ENCODE data around the gene CD69.
"Not testable (repeated sequence)": the region's sequence is repeated elsewhere in the genome, so short reads cannot be mapped to it uniquely, and the experiment has no call there.

CD69 gene

DNA sequence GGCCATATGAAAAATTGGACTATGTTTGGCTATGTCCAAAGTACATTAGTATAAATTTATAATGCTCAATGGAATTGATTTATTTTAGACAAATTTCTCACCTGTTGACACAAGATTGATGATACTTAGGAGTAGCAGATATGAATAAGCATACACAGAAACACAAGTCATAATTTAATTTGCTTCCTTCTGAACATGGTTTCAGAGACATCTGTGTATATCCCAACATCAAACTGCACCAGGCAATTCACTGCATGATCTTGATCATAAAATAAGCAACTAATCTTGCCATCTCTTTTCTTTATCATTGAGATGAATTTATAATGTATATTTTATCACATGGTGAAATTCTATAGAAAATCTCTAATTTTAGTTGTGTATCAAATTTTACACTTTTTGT, 31.6 kb downstream of the CD69 start:
- no peaks in the 10 kb centered on the region for H3K9me3 ChIP-seq (ENCODE audit: insufficient read depth, low read depth, low read length)
- no peak overlapping the region for H3K9ac ChIP-seq (ENCODE audit: low read depth, low read length)
- H3K4me1 ChIP-seq (ENCODE audit: insufficient read depth, low read length) = no peaks in the 10 kb centered on the region
- H3K27me3 ChIP-seq (ENCODE audit: insufficient read depth, low read length) = no peaks in the 10 kb centered on the region
- no peak overlapping the region for H3K27ac ChIP-seq (ENCODE audit: low read length)
- H3K4me3 ChIP-seq (ENCODE audit: low read length) = no peak overlapping the region
- H3K36me3 ChIP-seq (ENCODE audit: insufficient read depth, low read depth, low read length) = no peaks in the 10 kb centered on the region

DNA sequence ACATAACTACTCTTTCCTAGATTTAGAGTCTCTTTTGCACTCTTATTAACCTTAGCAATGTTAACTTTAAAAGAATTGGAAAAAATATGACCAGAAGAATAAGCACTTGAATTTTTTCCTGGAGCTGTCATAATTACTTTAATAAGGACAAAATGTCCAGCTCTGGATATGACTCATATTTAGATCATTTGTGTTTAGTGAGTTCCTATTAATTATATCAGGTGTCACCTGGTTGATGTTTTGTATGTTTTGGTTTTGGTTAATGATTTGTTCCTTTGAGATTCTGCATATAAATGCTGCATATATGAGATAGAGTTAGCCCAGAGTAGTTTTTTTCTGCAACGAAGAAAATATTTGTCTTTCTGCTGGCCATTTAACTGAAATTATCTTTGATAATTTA, 32.9 kb downstream of the CD69 start:
- Histone ChIP-seq H3K4me1 (ENCODE audit: insufficient read depth, low read length) (no peaks in the 10 kb centered on the region), H3K9ac (ENCODE audit: low read depth, low read length) (no peak overlapping the region), H3K27me3 (ENCODE audit: insufficient read depth, low read length) (no peaks in the 10 kb centered on the region), H3K4me3 (ENCODE audit: low read length) (no peak overlapping the region), H3K27ac (ENCODE audit: low read length) (no peak overlapping the region), H3K36me3 (ENCODE audit: insufficient read depth, low read depth, low read length) (no peaks in the 10 kb centered on the region), H3K9me3 (ENCODE audit: insufficient read depth, low read depth, low read length) (no peaks in the 10 kb centered on the region)

DNA sequence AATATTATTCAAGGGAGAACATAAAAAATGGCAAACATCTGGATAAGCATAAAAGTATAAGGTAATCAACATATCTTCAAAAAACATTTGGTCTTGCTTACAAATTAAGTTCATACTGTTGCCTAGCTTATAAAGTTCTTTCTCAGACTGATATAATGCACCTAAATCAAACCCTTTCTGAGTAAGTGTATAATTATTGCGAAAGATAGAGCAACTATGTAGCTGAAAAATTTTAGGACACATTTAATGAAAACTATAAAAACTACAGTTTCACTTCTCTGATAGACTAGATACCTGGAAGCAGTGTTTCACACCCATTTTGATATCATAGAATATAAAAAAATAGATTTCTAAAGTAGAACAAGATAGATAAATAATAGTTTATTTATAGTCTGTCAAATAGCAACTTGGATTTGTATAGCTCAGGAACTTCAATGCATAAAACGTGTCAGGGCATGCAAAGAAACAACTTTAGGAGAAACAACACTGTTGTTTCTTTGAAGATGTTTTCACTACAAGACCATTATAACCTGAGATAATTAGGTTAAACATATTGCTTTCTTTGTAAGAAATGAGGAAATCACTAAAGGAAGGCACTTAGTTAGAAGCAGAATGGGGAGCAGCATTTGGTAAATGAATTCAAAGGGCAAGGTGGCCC, 35.4 kb downstream of the CD69 start:
- no peak overlapping the region for H3K9ac ChIP-seq (ENCODE audit: low read depth, low read length)
- H3K4me3 ChIP-seq (ENCODE audit: low read length) = no peak overlapping the region
- H3K27ac ChIP-seq (ENCODE audit: low read length) = no peak overlapping the region
- H3K27me3 ChIP-seq (ENCODE audit: insufficient read depth, low read length) = no peaks in the 10 kb centered on the region
- no peaks in the 10 kb centered on the region for H3K4me1 ChIP-seq (ENCODE audit: insufficient read depth, low read length)
- no peaks in the 10 kb centered on the region for H3K36me3 ChIP-seq (ENCODE audit: insufficient read depth, low read depth, low read length)
- H3K9me3 ChIP-seq (ENCODE audit: insufficient read depth, low read depth, low read length) = no peaks in the 10 kb centered on the region

DNA sequence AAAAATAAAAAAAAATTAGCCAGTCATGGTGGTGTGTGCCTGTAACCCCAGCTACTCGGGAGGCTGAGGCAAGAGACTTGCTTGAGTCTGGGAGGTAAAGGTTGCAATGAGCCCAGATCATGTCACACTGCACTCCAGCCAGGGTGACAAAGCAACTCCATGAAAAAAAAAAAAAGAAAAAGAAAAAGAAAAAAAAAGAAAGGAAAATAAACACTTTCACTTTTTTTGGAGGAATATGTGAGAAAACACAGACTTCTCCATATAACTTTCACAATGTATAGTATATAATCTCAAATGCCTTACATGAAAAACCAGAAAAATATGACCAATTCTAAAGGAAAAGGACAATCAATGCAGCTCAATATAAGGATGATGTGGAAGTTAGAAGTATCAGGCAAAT, 36.7 kb downstream of the CD69 start:
- H3K27ac ChIP-seq (ENCODE audit: low read length) = no peak overlapping the region
- no peaks in the 10 kb centered on the region for H3K27me3 ChIP-seq (ENCODE audit: insufficient read depth, low read length)
- H3K9me3 ChIP-seq (ENCODE audit: insufficient read depth, low read depth, low read length) = no peaks in the 10 kb centered on the region
- H3K36me3 ChIP-seq (ENCODE audit: insufficient read depth, low read depth, low read length) = no peaks in the 10 kb centered on the region
- no peak overlapping the region for H3K9ac ChIP-seq (ENCODE audit: low read depth, low read length)
- H3K4me3 ChIP-seq (ENCODE audit: low read length) = no peak overlapping the region
- H3K4me1 ChIP-seq (ENCODE audit: insufficient read depth, low read length) = no peaks in the 10 kb centered on the region

DNA sequence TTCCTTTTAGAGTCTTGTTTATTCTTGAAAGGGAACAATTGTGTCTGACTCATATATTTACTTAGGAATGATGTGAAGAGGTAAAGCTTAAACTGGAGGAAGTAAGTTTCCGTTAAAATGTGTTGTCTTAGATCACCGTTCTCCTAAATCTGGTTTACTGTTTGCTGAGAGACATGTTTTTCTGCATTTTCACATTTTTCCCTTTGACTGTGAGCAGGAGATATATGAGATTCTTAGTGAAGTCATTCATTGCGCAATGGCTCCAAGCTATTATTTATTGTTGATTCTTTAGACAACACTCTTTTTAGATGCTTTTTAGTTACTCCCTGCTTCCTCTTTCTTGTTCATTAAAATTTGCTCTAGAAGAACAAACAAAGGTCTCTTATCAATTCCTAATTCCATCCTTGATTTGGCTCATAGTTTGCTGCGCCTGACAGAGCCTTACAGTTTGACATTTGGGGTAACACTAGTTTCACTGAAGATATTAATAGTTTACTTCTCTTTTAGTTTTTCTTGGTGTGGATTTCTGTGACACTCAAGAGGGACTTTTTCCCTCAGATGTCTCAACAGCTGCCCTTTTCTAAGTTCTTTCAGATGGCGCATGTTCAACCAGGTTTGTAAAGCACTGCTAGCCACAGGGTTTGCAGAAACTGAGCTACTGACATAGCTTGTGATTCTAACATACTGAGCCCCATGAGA, 39.2 kb downstream of the CD69 start:
- Histone ChIP-seq H3K27me3 (ENCODE audit: insufficient read depth, low read length) (no peaks in the 10 kb centered on the region), H3K4me1 (ENCODE audit: insufficient read depth, low read length) (no peaks in the 10 kb centered on the region), H3K9ac (ENCODE audit: low read depth, low read length) (no peak overlapping the region), H3K36me3 (ENCODE audit: insufficient read depth, low read depth, low read length) (no peaks in the 10 kb centered on the region), H3K9me3 (ENCODE audit: insufficient read depth, low read depth, low read length) (no peaks in the 10 kb centered on the region), H3K4me3 (ENCODE audit: low read length) (no peak overlapping the region), H3K27ac (ENCODE audit: low read length) (no peak overlapping the region)

DNA sequence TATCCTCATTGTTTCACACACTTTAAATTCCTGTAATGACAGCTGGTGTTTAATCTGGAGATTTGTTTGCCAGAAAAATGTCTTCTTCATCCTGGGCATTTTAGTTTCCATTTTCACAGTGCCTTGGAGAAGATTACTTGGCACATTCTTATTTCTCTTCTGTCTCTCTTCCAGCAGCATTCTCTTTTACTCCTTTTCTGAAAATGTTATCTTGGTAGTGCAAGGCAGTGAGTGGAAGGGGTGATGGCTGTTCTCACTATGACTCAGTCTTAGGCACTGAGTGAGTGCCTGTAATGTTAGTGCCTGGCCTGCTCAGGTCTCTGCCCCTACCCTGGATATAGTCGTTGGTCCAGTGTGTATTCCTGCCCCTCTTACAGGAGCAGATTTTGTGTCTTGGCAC, 40.9 kb downstream of the CD69 start:
- H3K36me3 ChIP-seq (ENCODE audit: insufficient read depth, low read depth, low read length) = no peaks in the 10 kb centered on the region
- no peak overlapping the region for H3K4me3 ChIP-seq (ENCODE audit: low read length)
- H3K27me3 ChIP-seq (ENCODE audit: insufficient read depth, low read length) = no peaks in the 10 kb centered on the region
- H3K27ac ChIP-seq (ENCODE audit: low read length) = no peak overlapping the region
- no peaks in the 10 kb centered on the region for H3K4me1 ChIP-seq (ENCODE audit: insufficient read depth, low read length)
- H3K9ac ChIP-seq (ENCODE audit: low read depth, low read length) = no peak overlapping the region
- H3K9me3 ChIP-seq (ENCODE audit: insufficient read depth, low read depth, low read length) = no peaks in the 10 kb centered on the region

DNA sequence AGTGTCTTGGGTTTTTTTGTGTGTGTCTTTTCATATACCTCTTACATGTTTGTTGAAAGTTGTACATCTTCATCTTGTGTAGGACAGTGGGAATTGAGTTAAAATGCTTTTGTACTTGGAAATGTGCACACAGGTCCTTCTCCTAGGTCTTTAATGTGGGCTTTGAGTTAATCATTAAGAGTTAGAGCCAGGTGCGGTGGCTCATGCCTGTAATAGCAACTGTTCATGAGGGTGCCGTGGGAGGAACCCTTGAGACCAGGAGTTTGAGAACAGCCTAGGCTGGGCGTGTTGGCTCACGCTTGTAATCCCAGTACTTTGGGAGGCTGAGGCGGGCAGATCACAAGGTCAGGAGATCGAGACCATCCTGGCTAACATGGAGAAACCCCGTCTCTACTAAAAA, 41.7 kb downstream of the CD69 start:
- Histone ChIP-seq H3K4me3 (ENCODE audit: low read length) (no peak overlapping the region), H3K36me3 (ENCODE audit: insufficient read depth, low read depth, low read length) (no peaks in the 10 kb centered on the region), H3K4me1 (ENCODE audit: insufficient read depth, low read length) (no peaks in the 10 kb centered on the region), H3K9ac (ENCODE audit: low read depth, low read length) (no peak overlapping the region), H3K9me3 (ENCODE audit: insufficient read depth, low read depth, low read length) (no peaks in the 10 kb centered on the region), H3K27ac (ENCODE audit: low read length) (no peak overlapping the region), H3K27me3 (ENCODE audit: insufficient read depth, low read length) (no peaks in the 10 kb centered on the region)

DNA sequence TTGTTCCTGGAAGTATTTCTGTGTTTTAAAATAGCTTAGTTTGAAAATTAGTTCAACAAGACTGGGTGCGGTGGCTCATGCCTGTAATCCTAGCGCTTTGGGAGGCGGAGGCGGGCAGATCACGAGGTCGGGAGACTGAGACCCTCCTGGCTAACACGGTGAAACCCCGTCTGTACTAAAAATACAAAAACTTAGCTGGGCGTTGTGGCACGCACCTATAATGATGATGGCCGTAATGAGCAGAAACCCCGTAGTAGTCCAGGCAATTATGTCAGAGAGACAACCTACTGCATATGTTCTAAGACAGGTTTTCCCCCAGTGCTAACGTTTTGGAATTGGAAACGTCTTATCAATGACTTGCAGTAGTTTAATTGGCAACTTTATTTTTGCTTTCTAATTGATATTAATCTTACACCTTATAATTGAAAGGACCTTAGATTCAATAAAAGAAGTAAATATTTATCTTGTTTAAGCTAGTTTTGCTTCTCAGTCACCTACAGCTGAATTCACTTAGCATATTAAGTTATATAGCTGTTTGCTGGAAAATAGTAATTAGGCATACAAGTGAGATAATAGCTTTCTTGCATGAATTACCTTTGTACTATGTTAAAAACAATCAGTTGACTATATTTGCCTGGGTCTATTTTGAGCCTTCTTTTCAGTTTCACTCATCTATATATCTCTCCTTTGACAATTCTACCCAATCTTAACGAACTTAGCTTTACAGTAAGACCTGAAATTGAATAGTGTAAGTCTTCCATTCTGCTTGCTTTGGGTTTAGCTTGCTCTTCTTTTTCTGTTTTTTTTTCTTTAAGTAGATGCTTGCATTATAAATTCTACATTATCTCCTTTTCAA, 43.4 kb downstream of the CD69 start:
- H3K27me3 ChIP-seq (ENCODE audit: insufficient read depth, low read length) = no peaks in the 10 kb centered on the region
- H3K27ac ChIP-seq (ENCODE audit: low read length) = no peak overlapping the region
- H3K9me3 ChIP-seq (ENCODE audit: insufficient read depth, low read depth, low read length) = no peaks in the 10 kb centered on the region
- no peak overlapping the region for H3K4me3 ChIP-seq (ENCODE audit: low read length)
- H3K4me1 ChIP-seq (ENCODE audit: insufficient read depth, low read length) = no peaks in the 10 kb centered on the region
- no peaks in the 10 kb centered on the region for H3K36me3 ChIP-seq (ENCODE audit: insufficient read depth, low read depth, low read length)
- H3K9ac ChIP-seq (ENCODE audit: low read depth, low read length) = no peak overlapping the region

DNA sequence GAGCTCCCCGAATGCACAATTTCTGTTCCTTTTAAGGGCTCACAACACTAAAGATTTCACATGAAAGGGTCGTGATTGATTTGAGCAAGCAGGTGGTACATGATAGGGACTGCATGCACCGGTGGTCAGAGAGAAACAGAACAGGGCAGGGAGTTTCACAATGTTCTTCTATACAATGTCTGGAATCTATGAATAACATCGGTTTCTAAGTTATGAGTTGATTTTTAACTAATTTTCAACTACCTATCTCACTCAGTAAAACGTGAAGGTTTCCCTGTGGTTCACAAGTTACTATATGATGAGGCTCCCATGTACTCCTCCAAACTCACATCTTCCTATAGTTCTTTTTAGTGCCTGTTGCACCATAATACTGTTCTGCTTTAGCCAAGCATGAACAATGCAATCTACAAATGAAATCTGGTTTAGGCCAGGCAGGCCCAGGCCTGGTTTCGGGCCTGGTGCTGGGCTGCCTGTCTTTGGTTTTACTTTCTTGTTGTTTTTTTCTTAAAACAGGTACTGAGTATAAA, 47.6 kb downstream of the CD69 start:
- H3K4me1 ChIP-seq (ENCODE audit: insufficient read depth, low read length); H3K27ac ChIP-seq (ENCODE audit: low read length); H3K4me3 ChIP-seq (ENCODE audit: low read length); H3K36me3 ChIP-seq (ENCODE audit: insufficient read depth, low read depth, low read length); H3K9ac ChIP-seq (ENCODE audit: low read depth, low read length); H3K9me3 ChIP-seq (ENCODE audit: insufficient read depth, low read depth, low read length); H3K27me3 ChIP-seq (ENCODE audit: insufficient read depth, low read length): not testable (repeated sequence)

DNA sequence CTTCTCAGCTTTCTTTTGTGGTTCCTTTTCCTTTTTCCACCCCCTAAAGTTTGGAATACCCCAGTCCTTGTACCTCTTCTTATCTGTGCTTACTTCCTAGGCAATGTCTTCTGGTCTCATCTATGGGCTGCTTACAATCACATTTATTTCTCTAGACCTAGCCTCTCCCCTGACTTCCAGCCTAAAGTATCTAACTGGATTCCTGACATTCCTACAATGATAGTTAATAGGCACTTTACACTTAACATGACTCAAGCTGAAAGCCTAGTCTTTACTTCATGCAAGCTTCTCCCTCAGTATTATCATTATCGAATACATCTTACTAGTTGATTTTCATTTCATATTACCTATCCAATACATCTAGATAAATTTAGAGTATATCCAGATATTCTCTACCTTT, 49.0 kb downstream of the CD69 start:
- no peak overlapping the region for H3K4me3 ChIP-seq (ENCODE audit: low read length)
- H3K27ac ChIP-seq (ENCODE audit: low read length) = no peak overlapping the region
- no peaks in the 10 kb centered on the region for H3K36me3 ChIP-seq (ENCODE audit: insufficient read depth, low read depth, low read length)
- H3K27me3 ChIP-seq (ENCODE audit: insufficient read depth, low read length) = no peaks in the 10 kb centered on the region
- H3K4me1 ChIP-seq (ENCODE audit: insufficient read depth, low read length) = no peaks in the 10 kb centered on the region
- no peaks in the 10 kb centered on the region for H3K9me3 ChIP-seq (ENCODE audit: insufficient read depth, low read depth, low read length)
- H3K9ac ChIP-seq (ENCODE audit: low read depth, low read length) = no peak overlapping the region

DNA sequence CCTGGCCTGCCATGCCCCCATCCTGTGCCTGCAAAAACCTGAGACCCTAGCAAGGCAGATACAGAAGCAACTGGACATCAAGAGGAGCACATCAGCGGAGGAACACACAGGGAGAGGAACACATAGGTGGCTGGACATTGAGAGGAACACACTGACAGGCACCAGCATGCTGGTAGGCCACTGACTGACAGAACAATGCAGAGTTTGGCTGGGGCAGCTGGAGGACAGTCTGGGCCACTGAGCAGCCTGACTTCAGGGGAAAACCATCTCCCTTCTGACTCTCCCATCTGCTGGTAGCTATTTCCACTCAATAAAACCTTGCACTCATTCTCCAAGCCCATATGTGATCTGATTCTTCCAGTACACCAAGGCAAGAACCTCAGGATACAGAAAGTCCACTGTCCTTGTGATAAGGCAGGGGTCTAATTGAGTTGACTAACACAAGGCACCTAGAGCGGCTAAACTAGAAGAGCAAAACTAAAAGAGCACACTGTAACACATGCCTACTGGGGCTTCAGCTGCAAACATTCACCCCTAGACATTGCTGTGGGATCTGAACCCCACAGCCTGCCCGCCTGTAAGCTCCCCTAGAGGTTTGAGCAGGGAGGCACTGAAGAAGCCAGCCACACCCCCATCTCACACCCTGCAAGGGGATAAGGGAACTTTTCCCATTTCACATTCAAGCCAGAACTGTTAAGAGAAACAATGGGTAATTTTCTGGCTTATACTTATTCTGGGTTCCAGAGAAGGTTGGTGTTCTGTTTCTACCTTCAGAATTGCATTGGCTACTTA, 49.9 kb downstream of the CD69 start:
- Histone ChIP-seq H3K9me3 (ENCODE audit: insufficient read depth, low read depth, low read length) (no peaks in the 10 kb centered on the region), H3K27me3 (ENCODE audit: insufficient read depth, low read length) (no peaks in the 10 kb centered on the region), H3K27ac (ENCODE audit: low read length) (no peak overlapping the region), H3K4me3 (ENCODE audit: low read length) (no peak overlapping the region), H3K9ac (ENCODE audit: low read depth, low read length) (no peak overlapping the region), H3K4me1 (ENCODE audit: insufficient read depth, low read length) (no peaks in the 10 kb centered on the region), H3K36me3 (ENCODE audit: insufficient read depth, low read depth, low read length) (no peaks in the 10 kb centered on the region)

All from iPS-20b (cell line).